ENCODE results near the gene INHBE.
"Not testable (repeated sequence)": the region's sequence is repeated elsewhere in the genome, so short reads cannot be mapped to it uniquely, and the experiment has no call there.

The INHBE gene
- total RNA-seq = 0 reads per million in 2 donors

- DNase-seq = no peak
Measured at GRCh38 chr12:57454566-57455373, at the start of gene INHBE. Gene INHBE, plus strand, starts transcription at chr12:57455307. Its CDS starts 230 bp downstream, at chr12:57455537.

- DNase-seq = no peak
Measured at GRCh38 chr12:57410534-57410933, 44.6 kb upstream of the INHBE start.

GRCh38 chr12:57414160-57414559, 40.9 kb upstream of the INHBE start:
- not testable (repeated sequence) for DNase-seq

GRCh38 chr12:57415088-57415487, 40.0 kb upstream of the INHBE start:
- DNase-seq = no peak

GRCh38 chr12:57416039-57416996, 38.8 kb upstream of the INHBE start:
- DNase-seq = no peak

- no peak for DNase-seq
Measured at GRCh38 chr12:57418255-57418654, 36.9 kb upstream of the INHBE start.

- no peak for DNase-seq
Measured at GRCh38 chr12:57419495-57419894, 35.6 kb upstream of the INHBE start.

GRCh38 chr12:57420482-57420881, 34.6 kb upstream of the INHBE start:
- no peak for DNase-seq

GRCh38 chr12:57426948-57427347, 28.2 kb upstream of the INHBE start:
- DNase-seq = not testable (repeated sequence)

GRCh38 chr12:57428965-57429364, 26.1 kb upstream of the INHBE start:
- DNase-seq = no peak

- DNase-seq = no peak
Measured at GRCh38 chr12:57429473-57430111, 25.5 kb upstream of the INHBE start.

GRCh38 chr12:57430112-57430930, 24.8 kb upstream of the INHBE start:
- no peak for DNase-seq

- DNase-seq = peak; percentile 92
Measured at GRCh38 chr12:57430931-57431566, 24.1 kb upstream of the INHBE start, which contains the start of gene R3HDM2. Gene R3HDM2, minus strand, starts transcription at chr12:57431043. Its CDS starts 120,615 bp downstream, at chr12:57310428.

GRCh38 chr12:57431654-57432188, 23.4 kb upstream of the INHBE start:
- no peak for DNase-seq

- no peak for DNase-seq
Measured at GRCh38 chr12:57433370-57433769, 21.7 kb upstream of the INHBE start.

- DNase-seq = no peak
Measured at GRCh38 chr12:57434517-57435223, 20.4 kb upstream of the INHBE start, which contains the start of gene INHBC. Gene INHBC, plus strand, starts transcription at chr12:57434784. Its CDS starts 103 bp downstream, at chr12:57434887.

- no peak for DNase-seq
Measured at GRCh38 chr12:57435293-57435692, 19.8 kb upstream of the INHBE start.

GRCh38 chr12:57438400-57438799, 16.7 kb upstream of the INHBE start:
- no peak for DNase-seq

- DNase-seq = no peak
Measured at GRCh38 chr12:57439762-57440266, 15.3 kb upstream of the INHBE start.

GRCh38 chr12:57441393-57441792, 13.7 kb upstream of the INHBE start:
- not testable (repeated sequence) for DNase-seq

Data from T-helper 9 cell (primary cell).